A549 treated with CORT108297 at 1 μM for 4 hours (cell line): Measurements from ENCODE around the gene FANCF. TPM values are rescaled to one million over a fixed set of nuclear protein-coding genes. Genes with fewer than 3 reads are reported as not detected.

ENCODE experiments used
- total RNA-seq: library from RNA; stranded (reverse); fragments of 200-300 nt; extraction: Qiagen RNA extraction; gene quantifications from 5 replicates; pipeline ENCODE4 v1.2.3, GENCODE V29; 2022

The FANCF gene, protein sequence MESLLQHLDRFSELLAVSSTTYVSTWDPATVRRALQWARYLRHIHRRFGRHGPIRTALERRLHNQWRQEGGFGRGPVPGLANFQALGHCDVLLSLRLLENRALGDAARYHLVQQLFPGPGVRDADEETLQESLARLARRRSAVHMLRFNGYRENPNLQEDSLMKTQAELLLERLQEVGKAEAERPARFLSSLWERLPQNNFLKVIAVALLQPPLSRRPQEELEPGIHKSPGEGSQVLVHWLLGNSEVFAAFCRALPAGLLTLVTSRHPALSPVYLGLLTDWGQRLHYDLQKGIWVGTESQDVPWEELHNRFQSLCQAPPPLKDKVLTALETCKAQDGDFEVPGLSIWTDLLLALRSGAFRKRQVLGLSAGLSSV
- 6.1 to 8.5 TPM (median 8.3 TPM) in 5 replicates for total RNA-seq

DNA sequence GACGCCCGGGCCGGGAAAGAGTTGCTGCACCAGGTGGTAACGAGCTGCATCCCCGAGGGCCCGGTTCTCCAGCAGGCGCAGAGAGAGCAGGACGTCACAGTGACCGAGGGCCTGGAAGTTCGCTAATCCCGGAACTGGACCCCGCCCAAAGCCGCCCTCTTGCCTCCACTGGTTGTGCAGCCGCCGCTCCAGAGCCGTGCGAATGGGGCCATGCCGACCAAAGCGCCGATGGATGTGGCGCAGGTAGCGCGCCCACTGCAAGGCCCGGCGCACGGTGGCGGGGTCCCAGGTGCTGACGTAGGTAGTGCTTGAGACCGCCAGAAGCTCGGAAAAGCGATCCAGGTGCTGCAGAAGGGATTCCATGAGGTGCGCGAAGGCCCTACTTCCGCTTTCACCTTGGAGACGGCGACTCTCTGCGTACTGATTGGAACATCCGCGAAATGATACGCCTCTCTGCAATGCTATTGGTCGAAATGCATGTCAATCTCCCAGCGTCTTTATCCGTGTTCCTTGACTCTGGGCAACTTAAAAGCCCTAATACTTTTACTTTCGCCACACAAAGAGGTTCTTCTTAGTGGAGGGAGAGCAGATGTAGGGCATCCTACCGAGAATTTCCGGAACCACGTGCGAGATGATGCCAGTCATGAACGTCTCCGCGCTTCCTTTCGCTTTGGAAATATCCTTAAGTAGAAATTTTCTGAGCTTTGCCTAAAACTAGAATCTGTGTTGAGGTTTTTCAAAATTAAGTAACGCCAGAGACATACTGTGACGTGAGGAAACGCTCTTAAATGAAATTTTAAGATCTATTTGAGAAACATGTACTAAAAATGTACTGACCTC, at the start of gene FANCF:
Gene FANCF (minus strand): TSS at position 376 of the 840 bp plus-strand sequence. CDS start 13 bp downstream, at position 363.

DNA sequence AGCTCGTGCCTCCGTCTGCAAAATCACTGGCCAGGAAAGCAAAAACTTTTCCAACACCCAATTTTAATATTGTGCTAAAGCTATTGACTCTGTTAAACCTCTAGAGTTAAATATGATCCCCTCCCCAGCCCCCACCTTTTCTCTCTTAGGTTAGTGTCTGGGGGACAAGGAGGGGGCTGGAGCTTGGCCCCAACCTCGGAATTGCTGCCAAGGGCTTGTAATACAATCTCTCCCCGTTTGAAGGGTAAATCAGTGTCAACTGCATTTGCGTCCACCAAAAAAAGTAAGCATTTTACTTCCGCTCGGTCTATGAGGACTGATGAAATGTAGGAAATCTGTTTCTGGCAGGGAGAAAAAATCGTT, 40.7 kb upstream of the FANCF start, which contains the start of gene GAS2:
Gene GAS2 (plus strand): TSS at position 287 of the 363 bp plus-strand sequence. CDS start 8,259 bp downstream, outside the sequence.

Other genes with a start within 250 kb of the FANCF start
- 0.68 to 1.4 TPM (median 0.92 TPM) in 5 replicates for gene GAS2, start 40.8 kb upstream of the FANCF start, total RNA-seq
- gene SVIP, start 204.0 kb upstream of the FANCF start, total RNA-seq: 9.6 to 15.8 TPM (median 13.6 TPM) in 5 replicates
- not detected in 5 replicates for gene CCDC179, start 234.7 kb upstream of the FANCF start, total RNA-seq